Hepatocyte (in vitro differentiated cells): ENCODE results near the gene STK38L. TPM values are rescaled to one million over a fixed set of nuclear protein-coding genes. Genes with fewer than 3 reads are reported as not detected.

Experiments used
- DNase-seq: peaks from one replicate; pipeline ENCODE4 v3.0.0-alpha.2; 2016; ENCODE audit warnings: low spot score
- H2AFZ ChIP-seq: fragments of 200-600 bp; sonication (generic); 2 replicates; pipeline ENCODE4 v1.6.0; 2016; ENCODE audit warnings: antibody characterized with exemption, mild to moderate bottlenecking
- H3K27ac ChIP-seq: fragments of 200-600 bp; sonication (generic); 2 replicates; pipeline ENCODE4 v1.5.1; 2016; ENCODE audit warnings: mild to moderate bottlenecking
- H3K27me3 ChIP-seq: fragments of 200-600 bp; sonication (generic); 2 replicates; pipeline ENCODE4 v1.6.1; 2016
- H3K36me3 ChIP-seq: fragments of 200-600 bp; sonication (generic); replicated peaks from 2 replicates; pipeline ENCODE4 v1.5.1; 2016; ENCODE audit warnings: low read depth; ENCODE audit not compliant: insufficient read depth
- H3K4me1 ChIP-seq: fragments of 200-600 bp; sonication (generic); 2 replicates; pipeline ENCODE4 v1.5.1; 2016; ENCODE audit warnings: mild to moderate bottlenecking, moderate library complexity; ENCODE audit not compliant: insufficient read depth
- H3K4me2 ChIP-seq: fragments of 200-600 bp; sonication (generic); 2 replicates; pipeline ENCODE4 v1.6.0; 2016
- H3K4me3 ChIP-seq: fragments of 200-600 bp; sonication (generic); 2 replicates; pipeline ENCODE4 v1.5.1; 2016; ENCODE audit warnings: mild to moderate bottlenecking
- H3K79me2 ChIP-seq: fragments of 200-600 bp; sonication (generic); 2 replicates; pipeline ENCODE4 v1.6.0; 2017; ENCODE audit warnings: mild to moderate bottlenecking
- H3K9me2 ChIP-seq: fragments of 200-600 bp; sonication (generic); replicated peaks from 2 replicates; pipeline ENCODE4 v1.6.0; 2017; ENCODE audit warnings: mild to moderate bottlenecking; ENCODE audit not compliant: insufficient read depth
- H3K9me3 ChIP-seq: fragments of 200-600 bp; sonication (generic); 2 replicates; pipeline ENCODE4 v1.5.1; 2016; ENCODE audit warnings: low read depth, mild to moderate bottlenecking
- H4K20me1 ChIP-seq: fragments of 200-600 bp; sonication (generic); 2 replicates; pipeline ENCODE4 v1.6.0; 2016; ENCODE audit warnings: mild to moderate bottlenecking; ENCODE audit not compliant: insufficient read depth, poor library complexity, severe bottlenecking
- CTCF ChIP-seq: fragments of 200-600 bp; sonication (generic); IDR thresholded peaks from 2 replicates; pipeline ENCODE4 v1.5.1; 2016; ENCODE audit warnings: antibody characterized with exemption, mild to moderate bottlenecking; ENCODE audit not compliant: poor library complexity
- EZH2 ChIP-seq: fragments of 200-600 bp; sonication (generic); IDR thresholded peaks from 2 replicates; pipeline ENCODE4 v1.6.1; 2016; ENCODE audit warnings: antibody characterized with exemption, mild to moderate bottlenecking, borderline replicate concordance
- EZH2phosphoT487 ChIP-seq: fragments of 200-600 bp; sonication (generic); IDR thresholded peaks from one replicate; pipeline ENCODE4 v1.6.1; 2018; ENCODE audit warnings: antibody characterized with exemption, mild to moderate bottlenecking, low read depth, moderate library complexity; ENCODE audit not compliant: unreplicated experiment, severe bottlenecking
- WGBS: methylation state at CpG from one replicate; pipeline ENCODE4 v1.1.6; 2016; ENCODE audit warnings: low lambda C conversion rate; ENCODE audit errors: missing lambda C conversion rate; 5-methylcytosine and 5-hydroxymethylcytosine counted together
- polyA plus RNA-seq: library from polyadenylated mRNA; unstranded; fragments of >200 nt; fragmentation: Nextera tagmentation; extraction: Ambion mirVana; gene quantifications from 2 replicates; pipeline ENCODE4 v1.2.1, GENCODE V29; 2016
- total RNA-seq: library from RNA; depleted of rRNA; stranded (reverse); fragments of >200 nt; gene quantifications from 2 replicates; pipeline ENCODE4 v1.2.3, GENCODE V29; 2014

Gene STK38L
- total and polyA plus RNA-seq, 2 experiments from 2014 or later, result 18.8 to 36.7 TPM

- Histone ChIP-seq H3K4me3 (no peak overlapping the region), H3K9me3 (no peaks in the 10 kb centered on the region), H3K27ac (no peak overlapping the region), H3K4me1 (no peaks in the 10 kb centered on the region), H3K79me2 (no peaks in the 10 kb centered on the region), H4K20me1 (no peaks in the 10 kb centered on the region), H2AFZ (no peak overlapping the region), H3K36me3 (no peaks in the 10 kb centered on the region), H3K27me3 (no peaks in the 10 kb centered on the region), H3K4me2 (no peak overlapping the region), H3K9me2 (no peaks in the 10 kb centered on the region)
- TF ChIP-seq EZH2 (no peak), CTCF (no peak), EZH2phosphoT487 (no peak)
- peak; percentile 13 for DNase-seq
- WGBS, result 86% methylated on average over 3 of the region's 3 CpGs
Measured at GRCh38 chr12:27236498-27236897, 7.6 kb upstream of the STK38L start.

GRCh38 chr12:27237790-27238771, 6.0 kb upstream of the STK38L start:
- TF ChIP-seq EZH2phosphoT487 (no peak), EZH2 (no peak)
- Histone ChIP-seq H3K36me3 (no peaks in the 10 kb centered on the region), H3K4me2 (no peak overlapping the region), H3K79me2 (no peaks in the 10 kb centered on the region), H3K4me1 (no peaks in the 10 kb centered on the region), H3K27me3 (no peaks in the 10 kb centered on the region), H2AFZ (no peak overlapping the region), H3K4me3 (no peak overlapping the region), H3K9me2 (no peaks in the 10 kb centered on the region), H3K9me3 (no peaks in the 10 kb centered on the region), H4K20me1 (no peaks in the 10 kb centered on the region), H3K27ac (peak overlapping the region; percentile 52)
- 80% methylated on average over 6 of the region's 6 CpGs for WGBS
- no peak for DNase-seq

- H4K20me1 ChIP-seq, result peaks cover 6% of the 10 kb centered on the region
- no peak overlapping the region for H3K4me2 ChIP-seq
- TF ChIP-seq EZH2phosphoT487, result no peak
- TF ChIP-seq EZH2, result no peak
- no peak for TF ChIP-seq CTCF
- H3K27ac ChIP-seq, result no peak overlapping the region
- H3K4me3 ChIP-seq, result no peak overlapping the region
- no peaks in the 10 kb centered on the region for H3K36me3 ChIP-seq
- H3K27me3 ChIP-seq, result no peaks in the 10 kb centered on the region
- 97% methylated on average over 4 of the region's 4 CpGs for WGBS
- H3K9me2 ChIP-seq, result no peaks in the 10 kb centered on the region
- H2AFZ ChIP-seq, result no peak overlapping the region
- no peaks in the 10 kb centered on the region for H3K9me3 ChIP-seq
- no peak for DNase-seq
- peaks cover 20% of the 10 kb centered on the region for H3K4me1 ChIP-seq
- peaks cover 29% of the 10 kb centered on the region for H3K79me2 ChIP-seq
Measured at GRCh38 chr12:27243006-27243405, 1.1 kb upstream of the STK38L start.
